IMR-90 (cell line): Measurements from ENCODE around the gene KATNIP. TPM values are rescaled to one million over a fixed set of nuclear protein-coding genes. Genes with fewer than 3 reads are reported as not detected.

Source experiments
- ATAC-seq: fragments of 200-7000 bp; cut with Tn5 transposase; 2 replicates; pipeline ENCODE4 v1.9.1; 2020; ENCODE audit warnings: low read depth, mild to moderate bottlenecking, moderate library complexity
- Bru-seq: library from RNA; stranded (reverse); fragments of 400-500 nt; gene quantifications from one replicate; lab custom pipeline; 2021; lab: Mats Ljungman, UMichigan
- BruChase-seq, 2 experiments: library from RNA; stranded (reverse); fragments of 400-500 nt; gene quantifications; one replicate each; lab custom pipeline; 2021; lab: Mats Ljungman, UMichigan
- BruUV-seq: library from RNA; stranded (reverse); fragments of 400-500 nt; replicated peaks from 2 replicates; lab custom pipeline; 2021; lab: Mats Ljungman, UMichigan
- CTCF ChIA-PET: fragments of 300-600 bp; formaldehyde crosslinking; extraction: SDS; loops from one replicate; lab custom pipeline; 2021; ENCODE audit warnings: antibody characterized with exemption; lab: Yijun Ruan, JAX
- POLR2A ChIA-PET: fragments of 300-600 bp; sonication (Branson Sonifier 250); formaldehyde crosslinking; loops from one replicate; lab custom pipeline; 2022; ENCODE audit warnings: antibody characterized with exemption; ENCODE audit not compliant: unreplicated experiment; lab: Charles Lee
- DNase-seq: peaks from one replicate; pipeline ENCODE4 v3.0.0; 2013
- H2AFZ ChIP-seq: replicated peaks from 2 replicates; pipeline ENCODE3; 2013; ENCODE audit warnings: low read length, mild to moderate bottlenecking; ENCODE audit not compliant: poor library complexity
- H2AK5ac ChIP-seq: 2 replicates; pipeline ENCODE4 v1.6.1; 2013; ENCODE audit warnings: low read depth, low read length, inconsistent platforms
- H2AK9ac ChIP-seq: replicated peaks from 2 replicates; pipeline ENCODE3; 2013; ENCODE audit warnings: mild to moderate bottlenecking, low read depth, low read length, moderate library complexity; ENCODE audit not compliant: poor library complexity
- H2BK120ac ChIP-seq: 2 replicates; pipeline ENCODE4 v1.6.1; 2013; ENCODE audit warnings: low read depth, low read length, inconsistent platforms
- H2BK15ac ChIP-seq: 3 replicates; pipeline ENCODE4 v1.6.1; 2013; ENCODE audit warnings: low read depth, low read length, inconsistent platforms
- H2BK20ac ChIP-seq: 2 replicates; pipeline ENCODE4 v1.6.1; 2013; ENCODE audit warnings: low read depth, mild to moderate bottlenecking, inconsistent platforms, low read length, moderate library complexity
- H2BK5ac ChIP-seq: 2 replicates; pipeline ENCODE4 v1.6.1; 2013; ENCODE audit warnings: mild to moderate bottlenecking, low read depth, low read length, inconsistent platforms; ENCODE audit not compliant: poor library complexity, severe bottlenecking
- H3K14ac ChIP-seq: replicated peaks from 2 replicates; pipeline ENCODE4 v1.6.1; 2013; ENCODE audit warnings: low read depth, low read length, inconsistent platforms
- H3K18ac ChIP-seq: 2 replicates; pipeline ENCODE4 v1.6.1; 2013; ENCODE audit warnings: low read depth, low read length, control low read depth
- H3K23ac ChIP-seq: 2 replicates; pipeline ENCODE4 v1.6.1; 2013; ENCODE audit warnings: low read depth, low read length, inconsistent platforms
- H3K27ac ChIP-seq: 2 replicates; pipeline ENCODE4 v1.5.1; 2013; ENCODE audit warnings: mild to moderate bottlenecking, control low read depth, low read length; ENCODE audit not compliant: insufficient read depth
- H3K27me3 ChIP-seq: 2 replicates; pipeline ENCODE4 v1.6.1; 2013; ENCODE audit warnings: low read length; ENCODE audit not compliant: control insufficient read depth, insufficient read depth
- H3K36me3 ChIP-seq: 2 replicates; pipeline ENCODE4 v1.6.1; 2013; ENCODE audit warnings: low read length, mixed read lengths; ENCODE audit not compliant: control insufficient read depth, insufficient read depth
- H3K4ac ChIP-seq: 2 replicates; pipeline ENCODE4 v1.6.1; 2013; ENCODE audit warnings: low read depth, low read length, inconsistent platforms
- H3K4me1 ChIP-seq: 2 replicates; pipeline ENCODE4 v1.6.1; 2013; ENCODE audit warnings: low read length, mixed read lengths; ENCODE audit not compliant: control insufficient read depth, insufficient read depth
- H3K4me2 ChIP-seq: 2 replicates; pipeline ENCODE4 v1.6.1; 2013; ENCODE audit warnings: low read depth, mild to moderate bottlenecking, control low read depth, low read length, moderate library complexity
- H3K4me3 ChIP-seq: 2 replicates; pipeline ENCODE4 v1.5.1; 2013; ENCODE audit warnings: low read depth, mild to moderate bottlenecking, control low read depth, low read length, moderate library complexity; ENCODE audit not compliant: insufficient read depth
- H3K56ac ChIP-seq: 2 replicates; pipeline ENCODE4 v1.6.1; 2013; ENCODE audit warnings: low read length, inconsistent platforms; ENCODE audit not compliant: insufficient read depth; ENCODE audit errors: extremely low read depth
- H3K79me1 ChIP-seq, 2 experiments: 2 replicates each; pipeline ENCODE4 v1.6.1; 2013; ENCODE audit warnings: low read length in 2 of 2, inconsistent platforms in 1 of 2, low read depth in 1 of 2
- H3K9ac ChIP-seq: 2 replicates; pipeline ENCODE4 v1.6.1; 2013; ENCODE audit warnings: low read depth, low read length, control low read depth
- H3K9me1 ChIP-seq: 2 replicates; pipeline ENCODE4 v1.6.1; 2013; ENCODE audit warnings: low read length, inconsistent platforms; ENCODE audit not compliant: insufficient read depth
- H3K9me3 ChIP-seq: 2 replicates; pipeline ENCODE4 v1.6.1; 2013; ENCODE audit warnings: low read length; ENCODE audit not compliant: control insufficient read depth, insufficient read depth
- H4K20me1 ChIP-seq: 2 replicates; pipeline ENCODE4 v1.6.1; 2013; ENCODE audit warnings: low read length, inconsistent platforms; ENCODE audit not compliant: insufficient read depth
- H4K5ac ChIP-seq: 2 replicates; pipeline ENCODE4 v1.6.1; 2013; ENCODE audit warnings: mild to moderate bottlenecking, low read depth, low read length, control low read depth
- H4K8ac ChIP-seq, 2 experiments: 2 replicates each; pipeline ENCODE4 v1.6.1; 2013; ENCODE audit warnings: low read depth in 2 of 2, low read length in 2 of 2, control low read depth in 1 of 2, inconsistent platforms in 1 of 2
- H4K91ac ChIP-seq: 2 replicates; pipeline ENCODE4 v1.6.1; 2013; ENCODE audit warnings: low read depth, low read length, inconsistent platforms; ENCODE audit not compliant: insufficient read depth
- CEBPB ChIP-seq: IDR thresholded peaks from 2 replicates; pipeline ENCODE4 v1.6.1; 2012; ENCODE audit warnings: low read depth, low read length, improper control_type of control experiment
- CTCF ChIP-seq: conservative IDR thresholded peaks from 2 replicates; pipeline ENCODE4 v1.5.1; 2012; ENCODE audit warnings: mild to moderate bottlenecking, low read depth, low read length, improper control_type of control experiment
- FOS ChIP-seq: fragments of 150-350 bp; IDR thresholded peaks from 2 replicates; pipeline ENCODE4 v1.6.1; 2016; ENCODE audit warnings: low read depth, low read length
- MAZ ChIP-seq: IDR thresholded peaks from 2 replicates; pipeline ENCODE4 v1.6.1; 2012; ENCODE audit warnings: low read depth, mild to moderate bottlenecking, low read length, improper control_type of control experiment, moderate library complexity, borderline replicate concordance
- MXI1 ChIP-seq: IDR thresholded peaks from 2 replicates; pipeline ENCODE4 v1.6.1; 2012; ENCODE audit warnings: low read depth, mild to moderate bottlenecking, low read length, moderate library complexity, borderline replicate concordance
- POLR2A ChIP-seq: IDR thresholded peaks from 2 replicates; pipeline ENCODE4 v1.6.1; 2012; ENCODE audit warnings: mild to moderate bottlenecking, low read depth, low read length
- RFX5 ChIP-seq: IDR thresholded peaks from 2 replicates; pipeline ENCODE4 v1.8.0; 2012; ENCODE audit warnings: low read depth, mild to moderate bottlenecking, low read length, moderate library complexity
- WGBS, 2 experiments: methylation state at CpG; one replicate each; pipeline versions ENCODE4 v1.1.5 to v1.1.7; 2013; ENCODE audit warnings: missing lambda C conversion rate in 2 of 2; ENCODE audit not compliant: insufficient read length in 1 of 2; ENCODE audit errors: extremely low coverage in 2 of 2; 5-methylcytosine and 5-hydroxymethylcytosine counted together
- dilution Hi-C: fragments of 300-500 bp; cut with HindIII; formaldehyde crosslinking; loops from one replicate; pipeline ENCODE4 v1.14.3; 2018; ENCODE audit warnings: low sequenced_read_pairs; ENCODE audit not compliant: unreplicated experiment
- in situ Hi-C: fragments of 300-500 bp; cut with MboI; formaldehyde crosslinking; loops from 3 replicates; pipeline ENCODE4 v1.14.3; 2019; ENCODE audit warnings: low sequenced_read_pairs, inconsistent platforms, mixed read lengths
- intact Hi-C: fragments of 100-400 bp; cut with micrococcal nuclease; formaldehyde crosslinking; loops from 2 replicates; pipeline ENCODE4 v1.10.0; 2022
- long read RNA-seq: library from polyadenylated mRNA; unstranded; transcript quantifications from one replicate; pipeline ENCODE4 v2.0.0, GENCODE V29; 2021; ENCODE audit not compliant: unreplicated experiment
- polyA plus RNA-seq, 3 experiments: library from polyadenylated mRNA; depleted of rRNA; stranded (reverse); fragments of >200 nt; gene quantifications; 2 replicates each; pipeline ENCODE4 v1.2.3, GENCODE V29; 2012; ENCODE audit warnings: low replicate concordance in 1 of 3
- total RNA-seq: library from RNA; depleted of rRNA; stranded (reverse); fragments of >200 nt; gene quantifications from 2 replicates; pipeline ENCODE4 v1.2.3, GENCODE V29; 2012; rRNA removed

Gene KATNIP
- total RNA-seq (16.7 and 18.9 TPM in 2 replicates), polyA plus RNA-seq (2012; rRNA removed) (17.5 and 18.6 TPM in 2 replicates), Bru-seq, nascent RNA (percentile 70 among the genes with signal in this experiment), BruChase-seq, experiment 1, labeled RNA remaining after a 6-hour chase (percentile 77 among the genes with signal in this experiment), BruChase-seq, experiment 2, labeled RNA remaining after a 2-hour chase (percentile 67 among the genes with signal in this experiment)
- 10.9 and 13.5 TPM in 2 replicates for polyA plus RNA-seq (2012; cell fraction: cytosol; rRNA removed)
- polyA plus RNA-seq (2012; cell fraction: nucleus; rRNA removed; ENCODE audit: low replicate concordance): 62.6 and 75.3 TPM in 2 replicates
- long read RNA-seq, partial matches to known transcripts: 9 of 17 reads
- long read RNA-seq, other reads (novel, unspliced or antisense): 7 of 17 reads

GRCh38 chr16:27549746-27550581, at the start of gene KATNIP, which contains the start of gene GTF3C1:
Gene KATNIP (plus strand): TSS chr16:27550144. CDS start chr16:27550171, 27 bp downstream.
Gene GTF3C1 (minus strand): TSS chr16:27549913. CDS start chr16:27549890, 23 bp downstream.
- in situ Hi-C loops: no loop called here
- dilution Hi-C loops: no loop called here
- peak within 1 kb of the TSS; percentile 82 for H3K4ac ChIP-seq
- peaks cover 7% of the 10 kb centered on the region; the same call in 1 of the 2 replicates for H3K36me3 ChIP-seq
- H3K27me3 ChIP-seq: no peaks in the 10 kb centered on the region
- peak within 1 kb of the TSS; percentile 73 for H3K14ac ChIP-seq
- no peak within 1 kb of the TSS for H2BK20ac ChIP-seq
- CTCF ChIA-PET: no interaction called here
- peak within 1 kb of the TSS; percentile 75; the same call in 1 of the 2 replicates for H2AK5ac ChIP-seq
- no TSS peak for BruUV-seq
- H2AK9ac ChIP-seq: peak within 1 kb of the TSS; percentile 96
- TF ChIP-seq FOS (0 out of 2 replicates have a peak, but pooled peaks have one; percentile 6), CEBPB (no peak), POLR2A (peak; percentile 96), CTCF (no peak), MXI1 (0 out of 2 replicates have a peak, but pooled peaks have one; percentile 32), MAZ (peak; percentile 78; the same call in 1 of the 2 replicates), RFX5 (peak; percentile 47; the same call in 1 of the 2 replicates)
- peak within 1 kb of the TSS; percentile 90 for H3K4me2 ChIP-seq
- peaks cover 24 to 72% of the 10 kb centered on the region in 2 experiments for H3K79me1 ChIP-seq
- peak within 1 kb of the TSS; percentile 79 for H3K27ac ChIP-seq
- peak within 1 kb of the TSS; percentile 84 for H3K56ac ChIP-seq
- no peaks in the 10 kb centered on the region for H3K9me3 ChIP-seq
- peak within 1 kb of the TSS; percentile 35; the same call in 1 of the 2 replicates for H2BK120ac ChIP-seq
- ATAC-seq (peak; percentile 99), DNase-seq (peak; percentile 97)
- H2BK5ac ChIP-seq: peak within 1 kb of the TSS; percentile 67
- H3K9ac ChIP-seq: peak within 1 kb of the TSS; percentile 92
- H4K91ac ChIP-seq: peak within 1 kb of the TSS; percentile 92
- WGBS, 2 experiments: 0% methylated on average over 46 of the region's 59 CpGs; no CpG with 5 or more reads in 1 of the 2 experiments
- H3K23ac ChIP-seq: peak within 1 kb of the TSS; percentile 91
- intact Hi-C loops: loop anchor here (5.0 kb wide), 1 partner anchor 77 kb away; no protein-coding TSS in a partner anchor
- peak within 1 kb of the TSS; percentile 83 to 92 for H4K8ac ChIP-seq
- POLR2A ChIA-PET: interaction anchor here (0.6 to 0.7 kb wide), 4 partner anchors 15 to 88 kb away, joined by 3 to 4 read pairs (median 3); no protein-coding TSS in a partner anchor
- peaks cover 11% of the 10 kb centered on the region for H3K4me1 ChIP-seq
- 0 out of 2 replicates have a peak within 1 kb of the TSS, but pooled peaks have one; percentile 40 for H3K18ac ChIP-seq
- H3K4me3 ChIP-seq: peak within 1 kb of the TSS; percentile 93
- H2AFZ ChIP-seq: peak within 1 kb of the TSS; percentile 100
- peak within 1 kb of the TSS; percentile 23; the same call in 1 of the 3 replicates for H2BK15ac ChIP-seq
- H3K9me1 ChIP-seq: peaks cover 21% of the 10 kb centered on the region
- H4K5ac ChIP-seq: peak within 1 kb of the TSS; percentile 51
- peaks cover 43% of the 10 kb centered on the region for H4K20me1 ChIP-seq
